Psoas muscle (tissue), 8 donors: ENCODE measurements around the gene PLEKHA4. TPM values are rescaled to one million over a fixed set of nuclear protein-coding genes. Genes with fewer than 3 reads are reported as not detected.
A peak's percentile ranks its signal among the peaks of the same experiment; 100 is the strongest.

Source experiments
- ATAC-seq, 4 donors: fragments of 200-7000 bp; cut with Tn5 transposase; one replicate each; pipeline ENCODE4 v1.9.1; 2020; ENCODE audit warnings: moderate library complexity in 3 of 4, mild to moderate bottlenecking in 2 of 4
- DNase-seq, 2 donors: peaks; one replicate each; pipeline ENCODE4 v3.0.0-alpha.2; 2020
- H3K27ac ChIP-seq: fragments of 200-600 bp; one replicate; pipeline ENCODE4 v1.8.0; 2022
- H3K27me3 ChIP-seq, 3 donors: fragments of 200-600 bp in 1 of 3; one replicate each; pipeline versions ENCODE4 v1.6.1 to v1.8.0; 2013 to 2022; ENCODE audit warnings: low read length in 2 of 3, mild to moderate bottlenecking in 2 of 3, moderate library complexity in 1 of 3; ENCODE audit not compliant: insufficient read depth in 3 of 3
- H3K36me3 ChIP-seq, 2 donors: fragments of 200-600 bp in 1 of 2; one replicate each; pipeline versions ENCODE4 v1.6.1 to v1.8.0; 2013 to 2022; ENCODE audit warnings: low read depth in 1 of 2, mild to moderate bottlenecking in 1 of 2, moderate library complexity in 1 of 2; ENCODE audit not compliant: insufficient read depth in 1 of 2
- H3K4me1 ChIP-seq: fragments of 200-600 bp; one replicate; pipeline ENCODE4 v1.8.0; 2022
- H3K4me3 ChIP-seq: fragments of 200-600 bp; one replicate; pipeline ENCODE4 v1.8.0; 2022; ENCODE audit warnings: mild to moderate bottlenecking
- H3K9me3 ChIP-seq: fragments of 200-600 bp; one replicate; pipeline ENCODE4 v1.8.0; 2022
- WGBS, 3 donors: extraction: QIAGEN DNeasy Blood & Tissue Kit; methylation state at CpG; one replicate each; pipeline versions ENCODE4 v1.1.6 to v1.1.7; 2013; 5-methylcytosine and 5-hydroxymethylcytosine counted together
- intact Hi-C, 2 donors: fragments of 100-400 bp; cut with DNase I; formaldehyde crosslinking; loops; one replicate each; pipeline versions ENCODE4 v1.11.0 to v1.14.2; 2022
- polyA plus RNA-seq, 3 donors: library from polyadenylated mRNA; stranded (reverse); fragments of 200-250 nt; gene quantifications; one replicate each; pipeline ENCODE4 v1.2.3, GENCODE V29; 2013
- total RNA-seq, 4 donors: library from RNA; stranded (reverse); fragmentation: NEBNext Ultra II Directional in 2 of 4; extraction: Animal tissue kit (Norgen Biotek cat#: 25700) in 2 of 4; gene quantifications; one replicate each; pipeline versions ENCODE4 v1.2.1 to v1.2.4, GENCODE V29; 2021 to 2023
- TF ChIP-seq, protein P1 (sequence below): fragments of 200-600 bp; IDR thresholded peaks from one replicate; pipeline ENCODE4 v1.8.0; 2022; ENCODE audit warnings: antibody characterized with exemption
- donor health status: healthy with polysubstance abuse.
- donor health status: DM: no; HTN: no; CAD: no; lungs with moderate emphysema.
- donor health status: Bipolar disorder and iron deficiency.
- donor health status: healthy.
- donor health status: DM: yes; HTN: yes; CAD: no.
- donor health status: DM: no; HTN: no; CAD: no.
- donor health status: DM: no; HTN: no; CAD: no.
- donor health status: DM: yes; HTN: yes; CAD: no.

Gene PLEKHA4
- total and polyA plus RNA-seq, 7 donors, result 9.4 to 30.0 (median 14.9) TPM

GRCh38 chr19:48837051-48837524 is 31.3 kb downstream of the PLEKHA4 start:
- DNase-seq (peak; percentile 75 to 84), ATAC-seq (peak in 2 of 4 donors; percentile 26 to 43)
- intact Hi-C loops, result loop anchor here in 1 of 2 donors (2.0 to 10.0 kb wide), 3 partner anchors 42 to 190 kb away; partner anchors contain the start of genes CA11 and NTN5
- 18 to 25% (median 23%) methylated on average over 26 to 29 of the region's 29 CpGs for WGBS, 3 donors
- H3K9me3 ChIP-seq, result no peaks in the 10 kb centered on the region
- no peaks in the 10 kb centered on the region for H3K27me3 ChIP-seq
- TF ChIP-seq, protein P1, sequence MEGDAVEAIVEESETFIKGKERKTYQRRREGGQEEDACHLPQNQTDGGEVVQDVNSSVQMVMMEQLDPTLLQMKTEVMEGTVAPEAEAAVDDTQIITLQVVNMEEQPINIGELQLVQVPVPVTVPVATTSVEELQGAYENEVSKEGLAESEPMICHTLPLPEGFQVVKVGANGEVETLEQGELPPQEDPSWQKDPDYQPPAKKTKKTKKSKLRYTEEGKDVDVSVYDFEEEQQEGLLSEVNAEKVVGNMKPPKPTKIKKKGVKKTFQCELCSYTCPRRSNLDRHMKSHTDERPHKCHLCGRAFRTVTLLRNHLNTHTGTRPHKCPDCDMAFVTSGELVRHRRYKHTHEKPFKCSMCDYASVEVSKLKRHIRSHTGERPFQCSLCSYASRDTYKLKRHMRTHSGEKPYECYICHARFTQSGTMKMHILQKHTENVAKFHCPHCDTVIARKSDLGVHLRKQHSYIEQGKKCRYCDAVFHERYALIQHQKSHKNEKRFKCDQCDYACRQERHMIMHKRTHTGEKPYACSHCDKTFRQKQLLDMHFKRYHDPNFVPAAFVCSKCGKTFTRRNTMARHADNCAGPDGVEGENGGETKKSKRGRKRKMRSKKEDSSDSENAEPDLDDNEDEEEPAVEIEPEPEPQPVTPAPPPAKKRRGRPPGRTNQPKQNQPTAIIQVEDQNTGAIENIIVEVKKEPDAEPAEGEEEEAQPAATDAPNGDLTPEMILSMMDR, result no peak
- no peaks in the 10 kb centered on the region for H3K4me1 ChIP-seq
- H3K36me3 ChIP-seq, result no peaks in the 10 kb centered on the region
- peak overlapping the region; percentile 30 for H3K4me3 ChIP-seq
- H3K27ac ChIP-seq, result peak overlapping the region; percentile 23

GRCh38 chr19:48836089-48837017 is 32.1 kb downstream of the PLEKHA4 start, which contains the start of gene HSD17B14:
HSD17B14 (minus strand) TSS chr19:48836491; CDS start chr19:48836411, 80 bp downstream.
- ATAC-seq (peak; percentile 20 to 41 (median 28)), DNase-seq (no peak)
- H3K9me3 ChIP-seq, result no peaks in the 10 kb centered on the region
- intact Hi-C loops, result loop anchor here in 1 of 2 donors (2.0 to 10.0 kb wide), 3 partner anchors 42 to 189 kb away; partner anchors contain the start of genes CA11 and NTN5
- no peaks in the 10 kb centered on the region for H3K4me1 ChIP-seq
- peak within 1 kb of the TSS; percentile 44 for H3K4me3 ChIP-seq
- H3K27ac ChIP-seq, result peak within 1 kb of the TSS; percentile 23
- H3K27me3 ChIP-seq, result no peaks in the 10 kb centered on the region
- no peaks in the 10 kb centered on the region for H3K36me3 ChIP-seq
- 17 to 24% (median 18%) methylated on average over 35 of the region's 35 CpGs for WGBS, 3 donors
- TF ChIP-seq, protein P1, result no peak

DNA sequence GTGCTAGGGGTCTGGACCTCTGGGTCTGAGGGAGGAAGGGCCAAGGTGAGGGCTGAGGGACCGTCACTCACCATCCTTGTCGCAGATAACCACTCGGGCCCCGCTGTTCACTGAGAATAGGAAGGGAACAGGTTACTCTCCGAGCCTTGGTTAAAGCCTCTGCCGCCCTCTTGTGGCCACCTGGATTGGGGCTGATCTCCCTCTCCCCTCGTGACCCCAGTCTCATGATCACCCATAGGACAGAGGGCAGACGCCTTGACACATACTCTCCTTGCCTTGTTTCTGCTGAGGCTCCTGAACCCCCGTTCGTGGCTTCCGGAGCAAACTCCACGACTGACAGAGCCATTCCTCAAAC is 32.7 kb downstream of the PLEKHA4 start:
- 1 to 6% (median 2%) methylated on average over 10 to 12 of the region's 12 CpGs for WGBS, 3 donors

DNA sequence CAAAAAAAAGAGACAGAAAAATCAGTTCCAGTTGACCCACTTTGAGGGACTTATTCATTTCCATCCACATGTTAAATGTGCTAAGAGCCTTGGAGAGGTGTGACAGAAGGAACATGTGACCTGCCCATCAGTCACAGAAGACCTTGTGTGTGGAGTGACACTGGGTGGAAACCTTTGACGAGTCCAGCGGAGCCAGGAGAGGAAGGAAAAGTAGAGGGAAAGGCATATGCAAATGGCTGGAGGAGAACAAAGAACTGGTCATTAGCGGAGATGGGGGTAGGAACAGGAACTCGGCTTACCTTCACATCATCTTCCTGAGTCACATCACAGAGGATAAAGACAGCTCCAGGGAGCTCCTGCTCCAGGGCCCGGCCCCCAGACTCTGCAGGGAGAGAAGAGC is 34.4 kb downstream of the PLEKHA4 start:
- no peak for DNase-seq
- Histone ChIP-seq H3K9me3 (no peaks in the 10 kb centered on the region), H3K4me3 (no peak overlapping the region), H3K27ac (no peak overlapping the region), H3K27me3 (no peaks in the 10 kb centered on the region), H3K4me1 (no peaks in the 10 kb centered on the region), H3K36me3 (no peaks in the 10 kb centered on the region)
- intact Hi-C loops, result loop anchor here in 1 of 2 donors (10.0 kb wide), 1 partner anchor 159 kb away; the partner anchor contains the start of gene NTN5
- ATAC-seq, result no peak
- TF ChIP-seq, protein P1, result no peak
- WGBS, 3 donors, result 79 to 83% (median 82%) methylated on average over 5 of the region's 5 CpGs

More for the DNA sequence above, 32.7 kb downstream of the PLEKHA4 start:
- Histone ChIP-seq H3K27me3 (no peaks in the 10 kb centered on the region), H3K27ac (no peak overlapping the region), H3K4me1 (no peaks in the 10 kb centered on the region), H3K4me3 (peak overlapping the region; percentile 44), H3K36me3 (no peaks in the 10 kb centered on the region), H3K9me3 (no peaks in the 10 kb centered on the region)
- ATAC-seq, result peak; percentile 98 to 100 (median 98)
- DNase-seq, result peak; percentile 95 to 97
- TF ChIP-seq, protein P1, result peak; percentile 91
- intact Hi-C loops, result loop anchor here (1.0 to 10.0 kb wide), 4 partner anchors 40 to 188 kb away; partner anchors contain the start of genes CA11 (in 1 of the 2) and NTN5 (in 1 of the 2)
